Stimulated activated CD4-positive, alpha-beta T cell treated with anti-CD3 and anti-CD28 coated beads, Interleukin-1b, Interleukin-23, amount 100 ng/mL, for 1 hour (primary cell): ENCODE measurements around the gene NUAK2.

Experiments
- DNase-seq, 2 donors: peaks; one replicate each; pipeline ENCODE4 v3.0.0-alpha.2; 2020; ENCODE audit warnings: low read depth in 2 of 2

NUAK2 gene

DNA sequence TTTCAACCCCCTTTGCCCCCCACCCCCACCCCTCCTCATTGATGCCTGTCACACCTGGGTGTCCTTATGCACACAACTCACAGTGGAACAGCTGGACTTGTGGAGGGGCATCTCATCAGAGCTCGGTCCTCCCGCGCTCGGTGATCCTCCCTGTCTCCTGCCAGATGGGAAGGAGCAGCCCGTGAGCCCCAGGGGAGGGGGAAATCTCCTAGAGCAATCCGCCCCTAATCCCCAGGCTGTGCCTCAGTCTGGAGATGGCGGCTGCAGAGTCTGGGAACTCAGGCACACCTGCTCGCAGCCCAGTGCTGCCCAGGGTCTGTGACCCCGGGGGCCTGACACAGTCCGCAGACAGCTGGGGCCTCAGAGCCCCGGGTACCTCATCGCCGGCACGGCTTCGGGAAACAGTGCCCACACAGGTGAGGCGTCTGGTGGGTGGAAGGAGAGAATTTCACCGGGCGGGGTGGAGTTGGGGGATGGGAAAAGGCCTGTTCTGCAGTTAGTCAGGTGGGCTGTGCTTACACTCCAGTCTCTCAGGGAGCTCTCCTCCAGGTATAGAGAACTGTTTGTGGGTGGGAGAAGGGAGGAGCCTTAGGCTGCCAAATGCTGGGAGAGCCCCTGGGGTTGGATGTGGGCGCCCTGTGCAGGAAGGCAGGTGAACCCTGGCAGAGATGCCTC, 64.5 kb downstream of the NUAK2 start:
- DNase-seq = no peak

DNA sequence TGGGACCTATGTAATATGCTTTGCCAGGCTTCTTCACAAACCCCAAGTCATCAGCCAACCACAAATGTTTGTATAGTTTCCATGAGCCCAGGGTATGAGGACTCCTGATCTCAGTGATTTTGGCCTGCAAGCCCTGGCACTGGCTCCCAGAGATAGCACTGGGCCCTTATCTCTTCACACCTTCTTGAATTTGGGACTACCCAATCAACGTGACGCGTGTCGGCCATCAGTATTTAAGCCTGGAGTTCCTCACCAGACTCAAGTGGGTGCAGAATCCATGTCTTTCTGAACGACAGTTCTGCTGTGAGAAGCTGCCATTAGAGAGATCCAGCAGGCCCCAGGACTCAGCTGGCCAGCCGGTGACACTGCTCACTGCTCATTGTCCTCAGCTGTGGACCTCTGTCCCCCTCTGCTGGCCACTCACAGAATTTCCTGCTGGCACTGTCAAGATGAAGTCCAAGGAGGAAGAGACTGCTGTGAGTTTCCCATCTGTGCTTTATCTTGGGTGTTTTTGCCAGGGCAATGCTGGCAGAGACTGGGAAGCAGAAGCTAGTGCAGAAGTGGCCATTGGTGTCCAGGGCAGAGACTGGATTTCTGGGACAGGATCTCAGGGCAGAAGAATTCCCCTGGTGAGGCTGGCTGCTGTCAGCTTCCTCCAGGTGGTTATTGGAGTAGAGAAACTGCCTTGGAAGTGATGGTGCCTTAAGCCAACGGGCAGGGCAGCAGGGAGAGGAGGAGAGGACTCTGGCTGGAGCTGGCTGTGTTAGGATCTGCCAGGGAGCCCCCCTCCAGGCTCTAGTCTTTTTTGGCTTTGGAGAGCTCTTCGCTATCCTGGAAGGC, 65.4 kb downstream of the NUAK2 start:
- peak; percentile 70 to 87 for DNase-seq
